GM19324 (cell line): ENCODE measurements around the gene RPL32.
"Not testable (repeated sequence)": the region's sequence is repeated elsewhere in the genome, so short reads cannot be mapped to it uniquely, and the experiment has no call there.

ENCODE experiments used
- ATAC-seq: cut with Tn5 transposase; IDR thresholded peaks from one replicate; pipeline ENCODE4 v1.9.1; 2021; ENCODE audit warnings: mild to moderate bottlenecking, moderate library complexity; ENCODE audit not compliant: unreplicated experiment, low FRiP score

Gene RPL32

DNA sequence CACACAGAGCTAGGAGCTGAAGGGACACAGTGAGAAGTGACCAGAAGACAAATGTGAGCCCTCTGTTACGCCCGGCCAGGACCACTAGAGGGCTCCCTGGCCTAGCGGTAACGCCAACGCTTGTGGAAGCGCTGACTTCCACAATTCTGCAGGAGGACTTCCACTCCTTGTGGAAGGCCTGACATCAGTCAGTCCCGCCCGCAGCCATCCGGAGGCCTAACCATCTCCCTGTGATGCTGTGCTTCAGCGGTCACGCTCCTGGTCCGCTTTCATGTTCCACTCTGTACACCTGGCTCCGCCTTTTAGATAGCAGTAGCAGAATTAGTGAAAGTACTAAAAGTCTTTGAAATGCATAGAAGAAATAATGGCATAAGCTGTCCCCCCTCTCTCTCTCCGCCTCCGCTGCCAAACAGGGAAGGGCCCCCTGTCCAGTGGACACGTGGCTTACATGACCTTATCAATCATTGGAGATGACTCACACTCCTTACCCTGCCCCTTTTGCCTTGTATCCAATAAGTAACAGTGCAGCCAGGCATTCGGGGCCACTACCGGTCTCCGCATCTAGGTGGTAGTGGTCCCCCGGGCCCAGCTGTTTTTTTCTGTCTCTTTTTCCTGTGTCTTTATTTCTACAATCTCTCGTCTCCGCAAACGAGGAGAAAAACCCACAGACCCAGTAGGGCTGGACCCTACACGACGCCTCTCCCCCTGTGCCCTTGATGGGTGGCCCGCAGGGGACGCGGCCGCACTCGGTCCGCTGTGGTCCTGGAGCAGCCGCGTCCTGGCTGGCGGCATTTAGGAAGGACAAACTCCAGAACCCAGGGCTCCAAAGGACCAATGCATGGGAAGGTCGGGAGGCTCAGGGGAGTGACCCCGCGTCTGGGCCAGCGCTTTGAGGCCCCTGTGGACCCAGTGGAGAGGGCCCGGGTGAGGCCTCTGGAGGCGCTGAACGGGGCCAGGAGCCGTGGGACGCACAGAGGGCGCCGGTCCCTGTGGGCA, 27.0 kb upstream of the RPL32 start:
- peak; percentile 46 for ATAC-seq

DNA sequence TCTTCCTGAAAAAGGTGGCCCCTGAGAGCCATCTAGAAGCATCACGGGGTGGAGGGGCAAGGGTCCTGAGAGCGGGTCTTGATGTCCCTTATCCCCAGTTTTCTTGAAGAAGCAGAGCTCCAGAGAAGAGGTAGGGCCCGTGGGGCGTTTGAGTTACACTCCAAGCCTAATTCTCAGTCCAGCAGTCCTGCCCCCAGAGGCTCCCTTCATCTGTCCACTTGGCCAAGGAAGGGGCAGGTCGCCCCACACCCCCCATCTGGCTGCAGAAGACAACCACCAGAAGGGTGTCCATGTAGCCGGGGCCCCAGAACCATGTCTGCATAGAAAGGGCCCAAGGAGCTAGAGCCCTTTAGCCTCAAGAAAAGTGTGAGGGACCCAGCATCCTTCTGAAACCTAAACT, 25.5 kb upstream of the RPL32 start:
- no peak for ATAC-seq

DNA sequence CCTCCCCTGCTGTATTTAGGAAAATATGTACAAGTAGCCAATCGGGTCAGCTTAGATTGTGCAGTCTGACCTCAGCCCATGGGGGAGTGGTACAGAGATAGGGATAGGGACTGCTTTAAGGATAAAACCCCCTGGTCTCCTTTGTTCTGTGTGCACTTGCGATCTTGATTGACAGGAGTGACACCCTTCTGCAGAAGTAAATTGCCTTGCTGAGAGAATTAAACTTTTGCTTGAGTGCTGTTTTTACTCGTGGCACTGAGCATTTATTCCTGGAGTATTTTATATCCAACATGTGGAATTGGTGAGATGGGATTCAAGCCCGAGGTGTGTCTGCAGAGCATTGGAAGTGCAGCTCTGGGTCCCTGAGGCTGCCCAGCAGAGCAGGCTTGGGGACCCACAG, 23.9 kb upstream of the RPL32 start:
- ATAC-seq, result no peak

DNA sequence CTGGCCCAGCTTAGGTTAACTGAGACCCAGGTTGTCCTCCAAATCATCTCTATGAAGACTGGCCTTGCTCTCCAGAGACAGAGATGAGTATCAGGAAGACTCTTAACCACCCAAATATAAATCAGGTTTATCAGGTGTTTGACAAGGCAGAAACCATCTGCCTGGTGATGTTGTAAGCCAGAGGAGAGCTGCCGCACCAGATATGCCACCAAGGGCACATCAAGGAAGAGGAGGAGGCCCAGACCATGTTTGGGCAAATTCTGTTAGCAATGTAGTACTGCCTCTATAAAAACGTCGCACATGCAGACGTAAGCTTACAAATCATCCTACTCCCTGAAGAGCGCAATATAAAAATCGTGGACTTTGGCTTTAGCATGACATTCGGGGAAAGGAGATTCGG, 21.0 kb upstream of the RPL32 start:
- ATAC-seq, result no peak

DNA sequence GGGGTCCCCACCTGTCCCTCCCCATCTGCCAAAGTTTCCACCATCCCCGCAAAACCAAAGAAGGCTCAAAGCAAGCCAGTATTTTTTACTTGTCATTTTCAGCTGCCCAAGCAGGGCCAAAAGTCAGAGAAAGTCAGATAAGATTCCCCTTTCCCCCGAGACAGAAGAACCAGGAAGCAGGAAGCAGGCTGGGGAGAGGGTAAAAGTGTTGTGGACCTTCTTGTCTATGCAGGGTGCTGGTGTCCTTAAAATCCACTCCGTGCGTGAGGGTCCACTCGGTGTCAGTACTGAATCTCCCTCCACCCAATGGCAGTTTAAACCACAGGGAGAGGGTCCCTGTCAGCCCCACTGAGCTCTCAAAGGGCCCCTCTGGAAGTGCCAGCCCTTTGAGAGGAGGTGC, 20.2 kb upstream of the RPL32 start:
- no peak for ATAC-seq

DNA sequence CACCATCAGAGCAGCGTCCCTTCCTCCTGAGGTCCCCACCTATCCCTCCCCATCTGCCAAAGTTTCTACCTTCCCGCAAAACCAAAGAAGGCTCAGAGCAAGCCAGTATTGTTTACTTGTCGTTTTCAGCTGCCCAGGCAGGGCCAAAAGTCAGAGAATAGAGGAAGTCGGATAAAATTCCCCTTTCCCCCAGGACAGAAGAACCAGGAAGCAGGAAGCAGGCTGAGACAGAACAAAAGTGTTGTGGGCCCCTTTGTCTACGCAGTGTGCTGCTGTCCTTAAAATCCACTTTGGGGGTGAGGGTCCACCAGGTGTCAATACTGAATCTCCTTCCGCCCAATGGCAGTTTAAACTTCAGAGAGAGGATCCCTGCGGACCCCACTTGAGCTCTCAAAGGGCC, 18.5 kb upstream of the RPL32 start:
- no peak for ATAC-seq

DNA sequence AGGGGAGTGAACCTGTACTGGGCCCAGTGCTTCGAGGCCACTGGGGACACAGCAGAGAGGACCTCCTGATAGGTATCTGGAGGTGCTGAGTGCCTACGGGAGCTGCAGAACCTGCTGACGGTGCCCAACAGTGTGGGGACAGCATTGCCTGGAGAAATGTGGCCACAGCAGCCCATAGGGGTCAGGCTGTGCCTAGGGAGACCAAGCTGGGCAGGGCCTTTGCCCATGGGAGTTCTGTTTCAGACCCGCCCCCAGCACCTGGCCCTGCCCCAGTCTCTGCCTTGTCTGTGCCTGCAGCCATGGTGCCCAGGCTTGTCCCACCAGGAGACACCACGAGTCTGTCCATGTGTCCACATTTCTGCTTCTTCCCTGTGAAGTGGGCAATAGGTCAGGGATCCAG, 15.3 kb upstream of the RPL32 start:
- no peak for ATAC-seq

DNA sequence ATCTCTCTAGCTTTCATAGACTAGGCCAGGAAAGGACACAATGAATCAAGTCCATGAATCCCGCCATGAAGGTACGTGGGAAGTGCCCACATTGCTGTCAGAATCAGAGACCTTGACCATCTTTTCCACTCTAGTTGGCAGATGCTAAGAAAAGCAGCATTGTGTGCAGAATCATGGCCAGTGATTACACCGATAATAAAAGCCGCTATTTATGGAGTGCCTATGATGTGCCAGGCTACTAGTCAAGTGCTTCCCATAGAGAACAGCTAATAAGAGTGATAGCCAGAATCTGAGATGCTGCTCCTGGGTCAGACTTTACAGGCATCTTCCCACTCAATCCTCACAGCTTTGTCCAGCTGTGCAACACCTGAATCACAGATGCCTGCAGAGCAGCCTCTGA, 13.2 kb upstream of the RPL32 start:
- ATAC-seq, result no peak

DNA sequence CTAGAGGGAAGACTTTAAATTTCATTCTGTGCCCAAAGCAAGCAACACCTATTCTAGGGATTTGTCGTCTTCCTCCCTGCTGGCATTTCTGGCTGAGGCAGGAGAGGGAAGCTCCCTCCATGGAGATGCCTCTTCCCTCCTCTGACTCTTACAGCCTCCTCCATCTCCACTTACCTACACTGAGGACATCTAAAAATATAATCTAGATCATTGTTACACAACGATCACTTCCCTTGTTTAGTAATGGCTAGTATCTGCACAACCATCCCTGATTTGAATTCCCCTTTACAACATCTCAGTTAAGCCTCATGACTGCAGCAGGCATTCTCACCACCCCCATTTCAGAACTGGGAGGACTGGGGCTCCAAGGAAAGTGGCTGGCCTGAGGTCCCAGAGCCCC, 12.5 kb upstream of the RPL32 start:
- not testable (repeated sequence) for ATAC-seq

DNA sequence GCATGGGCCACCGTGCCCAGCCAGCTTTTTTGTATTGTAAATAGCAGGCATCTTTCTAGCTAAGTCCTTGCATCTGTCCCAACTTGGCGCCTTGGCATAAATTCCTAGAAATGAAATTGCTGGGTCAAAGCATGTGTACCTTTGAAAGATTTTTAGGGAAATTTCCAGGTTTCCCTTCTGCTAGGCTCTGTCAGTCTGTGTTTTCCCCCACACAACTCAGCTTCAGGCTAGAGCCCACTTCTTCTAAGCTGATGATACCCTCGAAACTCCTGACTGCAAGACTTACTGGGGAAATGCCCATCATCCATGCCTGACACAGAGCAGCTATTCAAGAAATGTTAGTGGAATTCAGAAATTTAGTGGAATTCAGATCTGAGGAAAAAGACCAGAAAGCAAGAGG, 10.8 kb upstream of the RPL32 start:
- no peak for ATAC-seq

DNA sequence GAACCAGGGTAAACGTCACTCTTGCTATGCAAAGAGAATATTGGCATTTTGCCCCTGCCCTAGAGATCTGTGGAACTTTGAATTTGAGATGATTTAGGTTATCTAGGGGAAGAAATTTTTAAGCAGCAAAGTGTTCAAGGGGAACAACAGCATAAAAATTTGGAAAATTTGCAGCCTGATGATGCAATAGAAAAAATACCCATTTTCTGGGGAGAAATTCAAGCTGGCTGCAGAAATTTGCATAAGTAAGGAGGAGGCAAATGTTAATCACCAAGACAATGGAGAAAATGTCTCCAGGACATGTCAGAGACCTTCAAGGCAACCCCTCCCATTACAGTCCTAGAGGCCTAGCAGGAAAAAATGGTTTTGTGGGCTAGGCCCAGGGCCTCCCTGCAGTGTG, 4.4 kb upstream of the RPL32 start:
- no peak for ATAC-seq

DNA sequence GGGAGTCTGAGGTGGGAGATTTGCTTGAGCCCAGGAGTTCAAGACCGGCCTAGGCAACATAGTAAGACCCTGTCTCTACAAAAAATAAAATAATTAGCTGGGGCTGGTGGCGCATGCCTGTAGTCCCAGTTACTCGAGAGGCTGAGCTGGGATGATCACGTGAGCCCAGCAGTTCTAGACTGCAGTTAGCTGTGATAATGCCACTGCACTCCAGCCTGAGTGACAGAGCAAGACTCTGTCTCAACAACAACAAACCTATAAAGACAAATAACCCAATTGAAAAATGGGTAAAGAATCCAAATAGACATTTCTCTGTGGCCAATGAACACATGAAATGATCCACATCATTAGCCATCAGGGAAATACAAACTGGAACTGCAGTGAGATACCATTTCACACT, 1.1 kb upstream of the RPL32 start:
- ATAC-seq, result no peak

DNA sequence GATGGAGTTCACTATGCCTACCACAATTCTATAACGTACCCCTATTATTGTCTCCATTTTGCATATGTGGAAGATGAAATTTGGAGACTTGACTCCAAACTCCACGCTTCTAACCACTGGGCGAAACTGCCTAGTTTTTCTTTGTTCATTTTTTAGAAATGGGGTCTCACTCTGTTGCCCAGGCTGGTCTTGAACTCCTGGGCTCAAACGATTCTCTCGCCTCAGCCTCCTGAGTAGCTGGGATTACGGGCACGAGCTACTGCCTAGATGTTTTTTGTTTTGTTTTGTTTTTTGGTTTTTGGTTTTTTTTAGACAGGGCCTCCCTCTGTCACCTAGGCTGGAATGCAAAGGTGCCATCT, 584 bp upstream of the RPL32 start:
- no peak for ATAC-seq

DNA sequence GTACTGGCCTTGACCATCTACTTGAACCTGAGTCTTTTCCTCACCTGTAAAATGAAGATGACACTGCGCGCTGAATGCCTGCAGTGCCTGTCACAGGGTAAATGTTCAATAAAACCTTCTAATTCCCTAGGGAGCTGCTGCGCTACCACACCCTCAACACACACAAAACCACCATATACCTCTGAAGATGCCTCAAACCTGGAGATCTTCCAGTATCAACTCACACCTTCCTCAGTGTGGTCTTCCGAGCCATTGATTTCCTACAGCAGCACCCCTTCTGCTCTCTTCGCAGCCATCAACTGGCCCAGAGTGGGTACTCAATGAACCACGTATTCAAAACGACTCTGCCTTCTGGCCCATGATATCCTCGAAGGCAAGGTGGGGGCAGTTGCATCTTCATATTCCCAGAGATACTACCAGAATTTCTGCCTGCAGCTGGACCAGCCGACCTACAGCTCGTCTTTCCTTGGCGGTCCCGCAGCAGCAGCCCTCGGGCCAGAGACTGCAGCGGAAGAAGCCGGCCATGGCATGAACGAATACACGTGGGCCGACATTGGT, 695 bp downstream of the RPL32 start:
- ATAC-seq, result peak; percentile 40

DNA sequence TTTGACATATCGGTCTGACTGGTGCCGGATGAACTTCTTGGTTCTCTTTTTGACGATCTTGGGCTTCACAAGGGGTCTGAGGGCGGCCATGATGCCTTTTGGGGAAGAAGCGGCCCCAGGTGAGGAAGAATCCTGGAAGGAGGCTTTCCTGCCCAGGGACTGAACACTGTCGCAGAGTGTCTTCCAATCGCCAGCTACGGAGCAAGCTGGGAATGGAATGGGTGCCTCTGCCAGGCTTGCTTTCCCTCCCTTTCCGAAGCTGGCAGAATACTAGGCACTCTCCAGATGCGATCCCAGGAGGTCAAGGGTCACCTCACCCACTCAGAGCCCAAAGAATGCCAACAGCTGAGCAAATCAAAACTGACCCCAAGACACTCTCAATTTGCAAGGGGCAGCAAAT, 1.2 kb downstream of the RPL32 start:
- not testable (repeated sequence) for ATAC-seq

DNA sequence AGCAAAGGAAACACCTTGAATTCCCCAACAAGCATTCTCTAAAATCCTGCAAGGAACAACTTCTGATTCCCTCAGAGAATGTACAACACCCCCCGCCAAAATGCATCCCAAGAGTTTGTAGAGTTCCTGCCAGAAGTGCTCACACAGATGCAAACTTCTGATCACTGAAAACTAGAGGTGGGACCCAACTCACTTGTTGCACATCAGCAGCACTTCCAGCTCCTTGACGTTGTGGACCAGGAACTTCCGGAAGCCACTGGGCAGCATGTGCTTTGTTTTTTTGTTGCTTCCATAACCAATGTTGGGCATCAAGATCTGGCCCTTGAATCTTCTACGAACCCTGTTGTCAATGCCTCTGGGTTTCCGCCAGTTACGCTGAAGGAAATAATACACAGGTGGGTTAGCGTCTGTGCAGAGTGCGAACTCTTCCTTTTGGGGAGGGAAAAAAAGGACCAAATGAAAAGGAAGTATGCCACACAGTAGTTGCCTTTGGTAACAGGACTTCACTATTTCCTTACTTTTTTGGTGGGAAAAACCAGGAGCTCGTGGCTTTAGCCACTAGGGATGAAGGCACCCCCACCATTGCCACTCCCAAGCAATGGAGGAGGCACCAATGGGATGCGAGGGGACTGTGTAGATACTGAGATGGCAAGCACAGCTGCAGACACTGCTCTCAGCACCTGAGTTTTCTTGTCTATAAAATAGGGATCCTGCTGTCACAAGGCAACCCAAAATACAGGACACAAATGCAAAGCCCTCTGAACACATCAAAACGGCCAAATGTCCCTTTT, 2.0 kb downstream of the RPL32 start:
- ATAC-seq, result no peak

DNA sequence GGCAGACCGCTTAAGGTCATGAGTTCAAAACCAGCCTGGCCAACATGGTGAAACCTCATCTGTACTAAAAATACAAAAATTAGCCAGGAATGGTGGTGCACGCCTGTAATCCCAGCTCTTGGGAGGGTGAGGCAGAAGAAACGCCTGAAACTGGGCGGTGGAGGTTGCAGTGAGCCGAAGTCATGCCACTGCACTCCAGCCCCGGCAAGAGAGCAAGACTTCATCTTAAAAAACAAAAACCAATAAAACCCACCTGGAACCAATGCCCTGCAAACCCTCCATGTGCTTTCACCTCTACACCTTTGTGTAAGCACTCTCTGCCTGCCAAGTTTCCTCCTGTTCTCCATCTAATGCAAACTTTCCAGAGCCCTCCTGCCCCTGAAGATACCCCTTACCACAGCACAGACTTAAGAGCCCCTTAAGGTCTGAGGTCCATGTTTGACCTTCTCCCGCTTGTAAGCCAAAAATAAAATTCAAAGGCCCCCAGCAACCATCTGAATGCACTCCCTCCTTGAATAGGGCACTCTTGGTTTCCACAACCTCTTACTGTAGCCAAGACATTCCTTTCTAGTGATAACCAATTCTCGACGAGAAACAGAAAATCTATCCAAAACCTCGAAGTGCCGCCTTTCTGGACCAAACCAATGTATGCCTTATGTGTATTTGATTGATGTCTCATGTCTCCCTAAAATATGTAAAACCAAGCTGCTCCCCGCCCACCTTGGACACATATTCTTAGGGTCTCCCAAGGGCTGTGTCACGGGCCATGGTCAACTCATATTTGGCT, 3.0 kb downstream of the RPL32 start:
- ATAC-seq, result no peak

DNA sequence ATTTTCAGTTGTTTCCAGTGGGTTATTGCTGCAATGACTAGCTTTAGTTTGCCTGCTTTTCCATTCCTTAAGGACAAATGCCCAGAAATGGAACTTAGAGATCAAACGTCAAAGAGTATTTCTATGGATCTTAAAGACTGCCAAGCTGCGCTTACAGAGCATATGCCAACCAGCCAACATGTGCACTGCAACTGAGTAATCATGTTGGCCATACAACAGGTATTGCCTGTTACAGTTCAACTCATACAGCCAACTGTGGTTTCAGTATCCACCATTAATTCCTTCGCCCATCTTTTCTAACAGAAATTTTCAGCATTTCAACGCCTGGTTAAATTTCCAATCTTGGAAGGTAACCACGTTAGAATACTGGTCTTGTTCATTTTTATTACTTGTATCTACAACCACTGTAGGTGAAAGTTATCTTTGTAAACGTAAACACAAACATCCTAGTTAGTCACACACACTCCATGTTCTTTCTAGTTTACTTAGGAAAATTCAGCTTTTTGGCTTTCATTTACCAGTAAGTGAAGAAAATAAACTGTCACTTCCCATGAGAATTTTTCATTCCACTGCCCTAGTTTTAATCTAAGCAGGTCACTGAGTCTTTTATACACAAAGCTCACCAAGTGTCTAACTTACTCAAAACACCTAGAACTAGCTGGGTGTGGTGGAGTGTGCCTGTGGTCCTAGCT, 3.9 kb downstream of the RPL32 start:
- ATAC-seq, result no peak

DNA sequence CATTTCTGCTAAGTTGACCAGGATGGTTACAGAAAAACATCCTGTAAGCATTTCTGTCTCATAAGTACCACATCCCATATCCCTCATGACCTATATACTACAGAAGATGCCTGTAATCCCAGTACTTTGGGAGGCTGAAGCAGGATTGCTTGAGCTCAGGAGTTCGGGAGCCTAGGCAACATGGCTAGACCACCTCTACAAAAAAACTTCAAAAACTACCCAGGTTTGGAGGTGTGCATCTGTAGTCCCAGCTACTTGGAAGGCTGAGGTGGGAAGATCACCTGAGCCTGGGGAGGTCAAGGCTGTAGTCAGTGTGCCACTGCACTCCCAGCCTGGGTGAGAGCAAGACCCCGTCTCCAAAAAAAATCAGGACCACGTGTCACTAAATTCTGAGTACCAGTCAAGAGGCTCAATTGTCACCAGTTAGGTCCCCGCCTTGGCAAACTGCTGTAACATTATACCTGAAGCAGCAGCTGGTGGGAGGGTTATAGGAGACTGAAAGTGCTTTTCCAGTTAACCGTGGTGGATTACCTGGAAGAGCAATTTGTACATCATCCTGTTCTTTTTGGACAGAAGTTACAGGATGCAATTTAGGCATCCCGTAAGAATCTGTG, 6.2 kb downstream of the RPL32 start:
- ATAC-seq, result no peak
